Esophagus squamous epithelium (tissue), 5 donors: Measurements from ENCODE around the gene KIF22. TPM values are rescaled to one million over a fixed set of nuclear protein-coding genes. Genes with fewer than 3 reads are reported as not detected.

Experiments
- DNase-seq: peaks from one replicate; lab custom pipeline; 2025; lab: John Stamatoyannopoulos, UW
- H3K27ac ChIP-seq, 4 donors: fragments of 200-600 bp; sonication (generic); one replicate each; pipeline ENCODE4 v1.5.1; 2016 to 2019; ENCODE audit warnings: mild to moderate bottlenecking in 1 of 4
- H3K27me3 ChIP-seq, 4 donors: fragments of 200-600 bp; sonication (generic); 1 replicate in 3 of 4; 2 replicates in 1 of 4; pipeline versions ENCODE4 v1.5.1 to v1.6.0; 2017 to 2021; ENCODE audit warnings: antibody characterized with exemption in 1 of 4
- H3K36me3 ChIP-seq, 3 donors: fragments of 200-600 bp; sonication (generic); one replicate each; pipeline ENCODE4 v1.5.1; 2016 to 2019
- H3K4me1 ChIP-seq, 3 donors: fragments of 200-600 bp; sonication (generic); one replicate each; pipeline ENCODE4 v1.5.1; 2017 to 2019
- H3K4me3 ChIP-seq, 4 donors: fragments of 200-600 bp; sonication (generic); 1 replicate in 3 of 4; 2 replicates in 1 of 4; pipeline ENCODE4 v1.5.1; 2016 to 2019; ENCODE audit warnings: mild to moderate bottlenecking in 2 of 4, moderate library complexity in 1 of 4
- H3K9me3 ChIP-seq, 3 donors: fragments of 200-600 bp; sonication (generic); one replicate each; pipeline ENCODE4 v1.5.1; 2016 to 2019
- CTCF ChIP-seq, 6 experiments: fragments of 450-650 bp in 4 of 6; fragments of 200-600 bp in 2 of 6; sonication (generic) in 2 of 6; IDR thresholded peaks; one replicate each; pipeline ENCODE4 v1.5.1; 2016 to 2019; ENCODE audit warnings: antibody characterized with exemption in 6 of 6, mild to moderate bottlenecking in 4 of 6, moderate library complexity in 4 of 6
- POLR2A ChIP-seq, 4 donors: fragments of 450-650 bp; IDR thresholded peaks; one replicate each; pipeline ENCODE4 v1.6.1; 2017; ENCODE audit warnings: antibody characterized with exemption in 4 of 4, mild to moderate bottlenecking in 4 of 4, moderate library complexity in 3 of 4
- WGBS, 2 donors: methylation state at CpG; one replicate each; pipeline ENCODE4 v1.1.5; 2018; 5-methylcytosine and 5-hydroxymethylcytosine counted together
- intact Hi-C: fragments of 100-400 bp; cut with DNase I; formaldehyde crosslinking; loops from one replicate; pipeline ENCODE4 v1.15.0; 2022
- total RNA-seq, 4 donors: library from RNA; depleted of rRNA; stranded (reverse); fragments of >200 nt; gene quantifications; one replicate each; pipeline ENCODE4 v1.1.0, GENCODE V29; 2016
- donor health status: DM: yes; HTN: yes; CAD: no.

Gene KIF22
- total RNA-seq, 4 donors from 2014 or later: 31.0 to 46.3 (median 37.6) TPM

- no peak overlapping the region for H3K27ac ChIP-seq
- no peak for DNase-seq
- no peaks in the 10 kb centered on the region for H3K27me3 ChIP-seq
- no peaks in the 10 kb centered on the region for H3K9me3 ChIP-seq
- no peaks in the 10 kb centered on the region for H3K4me1 ChIP-seq
- WGBS, 2 donors: 88% methylated on average over 9 of the region's 10 CpGs; no CpG with 5 or more reads in 1 of the 2 donors
- peaks cover 35 to 99% (median 63%) of the 10 kb centered on the region in 3 donors for H3K36me3 ChIP-seq
- no peak overlapping the region for H3K4me3 ChIP-seq
- TF ChIP-seq CTCF (IDR thresholded peaks at IDR 0.05) (no peak), POLR2A (IDR thresholded peaks at IDR 0.05) (no peak)
- intact Hi-C loops: no loop called here
Measured at GRCh38 chr16:29840240-29840639, 49.7 kb downstream of the KIF22 start.

GRCh38 chr16:29841631-29842030, 51.1 kb downstream of the KIF22 start:
- WGBS, 2 donors: 90 to 100% methylated on average over 4 to 16 of the region's 23 CpGs
- Histone ChIP-seq H3K9me3 (no peaks in the 10 kb centered on the region), H3K27me3 (no peaks in the 10 kb centered on the region), H3K4me1 (no peaks in the 10 kb centered on the region), H3K36me3 (peaks cover 38 to 99% (median 63%) of the 10 kb centered on the region in 3 donors), H3K27ac (no peak overlapping the region), H3K4me3 (no peak overlapping the region)
- intact Hi-C loops: no loop called here
- TF ChIP-seq POLR2A (IDR thresholded peaks at IDR 0.05): no peak
- no peak for TF ChIP-seq CTCF (IDR thresholded peaks at IDR 0.05)
- DNase-seq: no peak

GRCh38 chr16:29842732-29843346, 52.3 kb downstream of the KIF22 start:
- intact Hi-C loops: no loop called here
- 89 to 98% methylated on average over 8 to 9 of the region's 9 CpGs for WGBS, 2 donors
- Histone ChIP-seq H3K9me3 (no peaks in the 10 kb centered on the region), H3K36me3 (peaks cover 50 to 99% (median 68%) of the 10 kb centered on the region in 3 donors), H3K27ac (no peak overlapping the region), H3K27me3 (no peaks in the 10 kb centered on the region), H3K4me1 (no peaks in the 10 kb centered on the region), H3K4me3 (no peak overlapping the region)
- TF ChIP-seq POLR2A (IDR thresholded peaks at IDR 0.05) (no peak), CTCF (IDR thresholded peaks at IDR 0.05) (no peak)
- no peak for DNase-seq

- Histone ChIP-seq H3K4me1 (no peaks in the 10 kb centered on the region), H3K27me3 (no peaks in the 10 kb centered on the region), H3K36me3 (peaks cover 45 to 99% (median 70%) of the 10 kb centered on the region in 3 donors), H3K4me3 (no peak overlapping the region), H3K27ac (no peak overlapping the region), H3K9me3 (no peaks in the 10 kb centered on the region)
- TF ChIP-seq CTCF (IDR thresholded peaks at IDR 0.05): no peak
- TF ChIP-seq POLR2A (IDR thresholded peaks at IDR 0.05): no peak
- intact Hi-C loops: no loop called here
- DNase-seq: no peak
- WGBS, 2 donors: 84 to 100% methylated on average over 3 to 6 of the region's 8 CpGs
Measured at GRCh38 chr16:29843931-29844330, 53.4 kb downstream of the KIF22 start.

- intact Hi-C loops: no loop called here
- Histone ChIP-seq H3K4me3 (no peak overlapping the region), H3K4me1 (no peaks in the 10 kb centered on the region), H3K9me3 (no peaks in the 10 kb centered on the region), H3K27me3 (no peaks in the 10 kb centered on the region), H3K27ac (peak overlapping the region in 1 of 4 donors; percentile 16), H3K36me3 (peaks cover 42 to 92% (median 70%) of the 10 kb centered on the region in 3 donors)
- TF ChIP-seq POLR2A (IDR thresholded peaks at IDR 0.05) (no peak), CTCF (IDR thresholded peaks at IDR 0.05) (no peak)
- 85 to 90% methylated on average over 11 to 14 of the region's 28 CpGs for WGBS, 2 donors
- no peak for DNase-seq
Measured at GRCh38 chr16:29844575-29845331, 54.2 kb downstream of the KIF22 start.
